HepG2 (cell line): Measurements from ENCODE around the gene PJA2. TPM values are rescaled to one million over a fixed set of nuclear protein-coding genes. Genes with fewer than 3 reads are reported as not detected.

Source experiments
- ATAC-seq: fragments of 200-7000 bp; cut with Tn5 transposase; 3 replicates; pipeline ENCODE4 v1.9.1; 2020; ENCODE audit warnings: mild to moderate bottlenecking, moderate library complexity
- BruUV-seq: library from RNA; stranded (reverse); fragments of 400-500 nt; replicated peaks from 2 replicates; lab custom pipeline; 2021; lab: Mats Ljungman, UMichigan
- CTCF ChIA-PET: fragments of 300-600 bp; formaldehyde crosslinking; extraction: SDS; loops from one replicate; lab custom pipeline; 2021; ENCODE audit warnings: low total read pairs, inconsistent platforms, low intra/inter-chr PET ratio; lab: Yijun Ruan, JAX
- POLR2A ChIA-PET: fragments of 350-600 bp; sonication (Branson Sonifier 250); formaldehyde crosslinking; loops from one replicate; lab custom pipeline; 2020; ENCODE audit warnings: antibody characterized with exemption, inconsistent platforms; lab: Yijun Ruan, JAX
- DNase-seq: peaks from one replicate; pipeline ENCODE4 v3.0.0-alpha.2; 2015; ENCODE audit warnings: low spot score
- FAIRE-seq: peaks from 3 replicates; lab custom pipeline; 2011; peaks lifted over from hg19 to GRCh38; lab: Jason Lieb, UNC
- H2AFZ ChIP-seq: one replicate; pipeline ENCODE4 v1.6.1; 2011; ENCODE audit warnings: low read length, inconsistent platforms
- H3K27ac ChIP-seq: fragments of 300-600 bp; 3 replicates; pipeline ENCODE4 v1.8.0; 2011; ENCODE audit warnings: mixed run types, mild to moderate bottlenecking, mixed read lengths, low read length, inconsistent platforms; ENCODE audit not compliant: insufficient read depth; ENCODE audit errors: extremely low read length
- H3K27me3 ChIP-seq, 2 experiments: fragments of 200-600 bp in 1 of 2; 2 replicates in 1 of 2; 3 replicates in 1 of 2; pipeline versions ENCODE4 v1.6.0 to v1.8.0; 2011; ENCODE audit warnings: low read length in 2 of 2, mild to moderate bottlenecking in 2 of 2, moderate library complexity in 2 of 2, inconsistent platforms in 1 of 2; ENCODE audit not compliant: insufficient read depth in 2 of 2, control insufficient read depth in 1 of 2
- H3K36me3 ChIP-seq, 2 experiments: fragments of 200-600 bp in 1 of 2; replicated peaks in 1 of 2; 2 replicates in 1 of 2; 3 replicates in 1 of 2; pipeline versions ENCODE4 v1.5.1 to v1.8.0; 2011; ENCODE audit warnings: low read length in 2 of 2, inconsistent platforms in 1 of 2; ENCODE audit not compliant: insufficient read depth in 2 of 2, control insufficient read depth in 1 of 2
- H3K4me1 ChIP-seq: 2 replicates; pipeline ENCODE4 v1.5.1; 2012; ENCODE audit warnings: low read length, inconsistent platforms; ENCODE audit not compliant: insufficient read depth
- H3K4me2 ChIP-seq: 2 replicates; pipeline ENCODE4 v1.6.0; 2011; ENCODE audit warnings: low read depth, low read length, inconsistent platforms
- H3K4me3 ChIP-seq, 3 experiments: fragments of 200-600 bp in 1 of 3; sonication (generic), shearing (Covaris generic) in 1 of 3; replicated peaks in 1 of 3; 2 replicates each; pipeline ENCODE4 v1.5.1; 2011 to 2016; ENCODE audit warnings: low read length in 3 of 3, inconsistent platforms in 2 of 3, low read depth in 2 of 3, mild to moderate bottlenecking in 2 of 3, control low read depth in 1 of 3, mixed read lengths in 1 of 3; ENCODE audit not compliant: insufficient read depth in 1 of 3
- H3K79me2 ChIP-seq: one replicate; pipeline ENCODE4 v1.6.1; 2011; ENCODE audit warnings: low read length, inconsistent platforms; ENCODE audit not compliant: insufficient read depth
- H3K9ac ChIP-seq: 2 replicates; pipeline ENCODE4 v1.6.0; 2011; ENCODE audit warnings: mild to moderate bottlenecking, low read depth, low read length, inconsistent platforms; ENCODE audit not compliant: insufficient read depth
- H3K9me3 ChIP-seq: 2 replicates; pipeline ENCODE4 v1.5.1; 2012; ENCODE audit warnings: mild to moderate bottlenecking, low read length
- H4K20me1 ChIP-seq: 2 replicates; pipeline ENCODE4 v1.6.0; 2011; ENCODE audit warnings: inconsistent platforms, mild to moderate bottlenecking, low read length, moderate library complexity; ENCODE audit not compliant: insufficient read depth
- CEBPB ChIP-seq: IDR thresholded peaks from 2 replicates; pipeline ENCODE4 v1.6.1; 2011; ENCODE audit warnings: low read depth, low read length, improper control_type of control experiment, borderline replicate concordance
- CEBPG ChIP-seq: IDR thresholded peaks from 2 replicates; pipeline ENCODE4 v1.6.1; 2016
- HINFP ChIP-seq: sonication (generic); formaldehyde crosslinking; IDR thresholded peaks from 2 replicates; pipeline ENCODE4 v1.4.0; 2020; ENCODE audit warnings: low read depth, mild to moderate bottlenecking, missing genetic modification reagents
- MATR3 ChIP-seq: sonication (generic); formaldehyde crosslinking; IDR thresholded peaks from 2 replicates; pipeline ENCODE4 v1.4.0; 2020; ENCODE audit warnings: missing genetic modification reagents
- NFE2L2 ChIP-seq: fragments of 150-350 bp; IDR thresholded peaks from 2 replicates; pipeline ENCODE4 v1.6.1; 2014; ENCODE audit warnings: low read length
- RAD21 ChIP-seq: fragments of 450-650 bp; formaldehyde crosslinking; IDR thresholded peaks from 2 replicates; pipeline ENCODE4 v1.5.0; 2020; ENCODE audit warnings: mild to moderate bottlenecking
- ZMYM3 ChIP-seq: sonication (generic); formaldehyde crosslinking; IDR thresholded peaks from 2 replicates; pipeline ENCODE4 v1.5.1; 2020; ENCODE audit warnings: mild to moderate bottlenecking, missing genetic modification reagents
- ZNF282 ChIP-seq: fragments of 450-650 bp; IDR thresholded peaks from 2 replicates; pipeline ENCODE4 v1.6.1; 2018; ENCODE audit not compliant: partially characterized antibody
- ZNF431 ChIP-seq: sonication (generic); formaldehyde crosslinking; IDR thresholded peaks from 2 replicates; pipeline ENCODE4 v1.9.0; 2022; ENCODE audit warnings: missing genetic modification reagents, low read depth, mild to moderate bottlenecking, borderline replicate concordance
- WGBS: methylation state at CpG from one replicate; pipeline ENCODE4 v1.1.6; 2017; ENCODE audit warnings: low lambda C conversion rate; 5-methylcytosine and 5-hydroxymethylcytosine counted together
- in situ Hi-C: cut with HindIII; loops from 2 replicates; pipeline ENCODE4 v1.10.0; 2017; ENCODE audit warnings: low pct_unique_long_range_greater_than_20kb; ENCODE audit not compliant: extremely low pct_ligation_motif_present
- intact Hi-C: fragments of 100-400 bp; cut with micrococcal nuclease; formaldehyde crosslinking; loops from one replicate; pipeline ENCODE4 v1.10.0; 2022; ENCODE audit not compliant: unreplicated experiment
- polyA plus RNA-seq, 8 experiments: library from polyadenylated mRNA; depleted of rRNA in 3 of 8; stranded (reverse) in 7 of 8; unstranded in 1 of 8; fragments of >200 nt; fragmentation: Illumina TruSeq in 4 of 8; extraction: Trizol in 4 of 8; gene quantifications; 2 replicates each; pipeline versions ENCODE4 v1.2.1 to v1.2.3, GENCODE V29; 2011 to 2016; ENCODE audit warnings: low read depth in 4 of 8, missing spikeins in 1 of 8, mixed read lengths in 1 of 8; ENCODE audit not compliant: insufficient read depth in 1 of 8
- total RNA-seq, 5 experiments: library from RNA; depleted of rRNA; stranded (reverse); fragments of >200 nt; fragmentation: Illumina TruSeq; extraction: Trizol; gene quantifications; 2 replicates each; pipeline ENCODE4 v1.2.3, GENCODE V29; 2016; ENCODE audit warnings: low read depth in 1 of 5
- TF ChIP-seq, protein P1 (sequence below): sonication (generic); formaldehyde crosslinking; conservative IDR thresholded peaks from 2 replicates; pipeline ENCODE4 v1.4.0; 2020; ENCODE audit warnings: missing genetic modification reagents

The PJA2 gene
- total and polyA plus RNA-seq, 2 of the 13 experiments (the other 11 are each of a cell fraction or from before 2014, with no cell fraction given): 39.4 to 41.4 TPM

GRCh38 chr5:109335114-109335513 lies 74.7 kb downstream of the PJA2 start (continued):
- TF ChIP-seq MATR3 (CRISPR knock-in tag) (no peak), NFE2L2 (no peak), HINFP (CRISPR knock-in tag) (no peak), ZNF282 (no peak), ZNF431 (CRISPR knock-in tag) (no peak), RAD21 (CRISPR knock-in tag) (no peak)
- TF ChIP-seq, protein P1, sequence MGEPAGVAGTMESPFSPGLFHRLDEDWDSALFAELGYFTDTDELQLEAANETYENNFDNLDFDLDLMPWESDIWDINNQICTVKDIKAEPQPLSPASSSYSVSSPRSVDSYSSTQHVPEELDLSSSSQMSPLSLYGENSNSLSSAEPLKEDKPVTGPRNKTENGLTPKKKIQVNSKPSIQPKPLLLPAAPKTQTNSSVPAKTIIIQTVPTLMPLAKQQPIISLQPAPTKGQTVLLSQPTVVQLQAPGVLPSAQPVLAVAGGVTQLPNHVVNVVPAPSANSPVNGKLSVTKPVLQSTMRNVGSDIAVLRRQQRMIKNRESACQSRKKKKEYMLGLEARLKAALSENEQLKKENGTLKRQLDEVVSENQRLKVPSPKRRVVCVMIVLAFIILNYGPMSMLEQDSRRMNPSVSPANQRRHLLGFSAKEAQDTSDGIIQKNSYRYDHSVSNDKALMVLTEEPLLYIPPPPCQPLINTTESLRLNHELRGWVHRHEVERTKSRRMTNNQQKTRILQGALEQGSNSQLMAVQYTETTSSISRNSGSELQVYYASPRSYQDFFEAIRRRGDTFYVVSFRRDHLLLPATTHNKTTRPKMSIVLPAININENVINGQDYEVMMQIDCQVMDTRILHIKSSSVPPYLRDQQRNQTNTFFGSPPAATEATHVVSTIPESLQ (CRISPR knock-in tag): no peak
- TF ChIP-seq, all 625 proteins: peak for 0

- FAIRE-seq: no peak
- WGBS: 100% methylated on average over 1 of the region's 1 CpG
- H3K4me3 ChIP-seq: no peak overlapping the region
- intact Hi-C loops (no loop called here), in situ Hi-C loops (no loop called here)
- ChIA-PET POLR2A (no interaction called here), CTCF (no interaction called here)
- no peaks in the 10 kb centered on the region for H3K79me2 ChIP-seq
- H3K9ac ChIP-seq: no peak overlapping the region
- no peaks in the 10 kb centered on the region for H3K9me3 ChIP-seq
- H3K4me2 ChIP-seq: no peak overlapping the region
- peaks cover 6 to 13% of the 10 kb centered on the region in 2 experiments; a peak in 3 of 5 replicates for H3K36me3 ChIP-seq
- H3K27ac ChIP-seq: no peak overlapping the region
- ATAC-seq: no peak
- no peak overlapping the region for H2AFZ ChIP-seq
- H3K4me1 ChIP-seq: no peaks in the 10 kb centered on the region
- H3K27me3 ChIP-seq: no peaks in the 10 kb centered on the region
- no peaks in the 10 kb centered on the region for H4K20me1 ChIP-seq
- TF ChIP-seq CEBPB (peak; percentile 61; the same call in 1 of the 2 replicates), ZMYM3 (CRISPR knock-in tag) (no peak), CEBPG (CRISPR knock-in tag) (0 out of 2 replicates have a peak, but pooled peaks have one; percentile 18)
- BruUV-seq: no TSS peak
- no peak for DNase-seq
Measured at GRCh38 chr5:109334056-109334455, 75.7 kb downstream of the PJA2 start.
